CD4-positive, alpha-beta T cell treated with Interleukin-17A for 4 hours (primary cell): ENCODE measurements around the gene COLQ.

Experiments used
- DNase-seq: peaks from one replicate; pipeline ENCODE4 v3.0.0-alpha.2; 2020; ENCODE audit warnings: mixed read lengths

COLQ gene

GRCh38 chr3:15519096-15519495, 2.4 kb downstream of the COLQ start:
- no peak for DNase-seq

- DNase-seq = no peak
These were observed 6.7 kb downstream of the COLQ start for GRCh38 chr3:15514663-15515340.

DNA sequence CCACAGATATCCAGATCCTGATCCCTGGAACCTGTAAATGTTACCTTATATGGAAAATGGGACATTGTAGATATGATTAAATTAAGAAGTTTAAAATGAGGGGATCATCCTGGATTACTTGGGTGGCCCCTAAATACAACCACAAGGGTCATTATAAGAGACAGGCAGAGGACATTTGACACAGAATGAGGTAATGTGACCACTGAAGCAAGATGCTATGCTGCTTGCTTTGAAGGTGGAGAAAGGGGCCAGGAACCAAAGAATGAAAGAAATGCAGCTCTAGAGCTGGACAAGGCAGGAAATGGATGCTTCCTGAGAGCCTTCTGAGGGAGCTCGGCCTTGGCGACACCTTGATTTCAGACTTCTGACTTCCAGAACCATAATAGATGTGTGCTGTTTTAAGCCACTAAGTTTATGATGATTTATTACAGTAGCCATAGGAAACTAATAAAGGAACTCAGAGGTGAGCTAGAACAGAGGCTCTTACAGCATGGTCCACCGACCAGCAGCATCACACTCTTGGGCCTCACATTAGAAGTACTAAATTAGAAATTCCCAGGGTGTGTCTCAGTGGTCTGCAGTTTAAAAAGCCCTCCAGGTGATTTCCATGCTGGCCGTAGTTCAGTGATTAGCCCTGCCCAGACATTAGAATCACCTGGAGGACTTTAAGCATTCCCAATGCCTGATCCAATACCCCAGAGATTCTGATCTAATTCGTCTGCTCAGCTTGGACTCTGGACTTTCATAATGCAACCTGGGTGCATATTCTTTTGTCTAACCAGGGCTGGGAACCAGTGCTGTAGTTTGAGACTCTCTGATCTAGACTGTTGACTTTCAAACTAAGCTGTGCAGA, 7.5 kb downstream of the COLQ start:
- DNase-seq = no peak

GRCh38 chr3:15513116-15513515, 8.4 kb downstream of the COLQ start:
- DNase-seq = no peak

DNA sequence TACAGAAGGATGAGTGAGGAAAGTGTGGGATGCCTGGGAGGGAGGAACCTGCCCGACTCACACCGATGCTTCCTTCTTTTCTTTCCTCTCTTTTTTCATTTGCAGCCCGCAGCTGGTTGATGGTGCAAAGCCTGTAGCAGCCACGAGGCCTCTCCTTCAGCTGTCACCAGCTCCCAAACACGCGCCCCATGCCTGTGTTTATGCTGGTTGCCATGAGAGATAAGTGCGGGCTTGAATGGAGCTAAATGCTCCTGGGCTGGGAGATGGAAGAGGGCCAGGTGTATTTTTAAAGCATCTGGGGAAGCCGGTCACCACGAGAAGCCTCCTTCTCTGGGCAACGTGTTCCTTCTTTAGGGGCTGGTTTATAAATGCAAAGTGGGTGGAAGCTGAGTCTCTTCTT, 9.3 kb downstream of the COLQ start:
- DNase-seq = no peak

DNA sequence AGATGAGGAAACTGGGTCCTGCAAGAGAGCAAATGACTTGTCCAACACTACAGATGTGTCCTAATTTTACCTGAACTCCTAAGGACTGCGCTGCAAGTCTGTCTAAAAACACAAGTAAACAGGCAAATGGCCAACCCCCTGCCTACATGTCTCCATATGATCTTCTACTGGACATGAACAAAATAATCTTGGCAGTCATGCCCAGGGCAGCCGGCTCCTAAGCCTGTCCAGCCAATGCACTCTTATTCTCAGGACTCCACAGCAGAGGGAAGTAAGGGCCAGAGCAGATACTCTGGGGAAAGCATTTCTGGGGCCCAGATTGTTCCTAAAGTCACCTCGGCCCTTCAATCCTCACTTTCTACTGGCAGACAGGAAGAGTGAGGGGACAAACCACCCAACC, 10.3 kb downstream of the COLQ start:
- DNase-seq = no peak

GRCh38 chr3:15510493-15510892, 11.0 kb downstream of the COLQ start:
- DNase-seq = no peak

DNA sequence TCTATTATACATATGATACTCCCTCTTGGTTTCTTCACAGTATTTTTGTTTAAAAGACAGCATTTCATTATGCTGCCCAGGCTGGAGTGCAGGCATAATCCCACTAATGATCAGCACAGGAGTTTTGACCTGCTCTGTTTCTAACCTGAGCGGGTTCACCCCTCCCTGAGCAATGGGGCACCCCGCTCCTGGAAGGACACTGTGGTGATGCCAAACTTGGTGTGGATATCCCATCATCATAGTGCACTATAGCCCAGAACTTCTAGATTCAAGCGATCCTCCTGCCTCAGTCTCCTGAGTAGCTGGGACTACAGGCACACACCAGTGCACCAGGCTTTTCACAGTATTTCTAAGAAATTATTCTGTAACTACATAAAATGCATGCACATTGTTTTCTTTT, 14.9 kb downstream of the COLQ start:
- no peak for DNase-seq

GRCh38 chr3:15505479-15506165, 15.9 kb downstream of the COLQ start:
- DNase-seq = no peak

GRCh38 chr3:15502616-15503015, 18.9 kb downstream of the COLQ start:
- no peak for DNase-seq

DNA sequence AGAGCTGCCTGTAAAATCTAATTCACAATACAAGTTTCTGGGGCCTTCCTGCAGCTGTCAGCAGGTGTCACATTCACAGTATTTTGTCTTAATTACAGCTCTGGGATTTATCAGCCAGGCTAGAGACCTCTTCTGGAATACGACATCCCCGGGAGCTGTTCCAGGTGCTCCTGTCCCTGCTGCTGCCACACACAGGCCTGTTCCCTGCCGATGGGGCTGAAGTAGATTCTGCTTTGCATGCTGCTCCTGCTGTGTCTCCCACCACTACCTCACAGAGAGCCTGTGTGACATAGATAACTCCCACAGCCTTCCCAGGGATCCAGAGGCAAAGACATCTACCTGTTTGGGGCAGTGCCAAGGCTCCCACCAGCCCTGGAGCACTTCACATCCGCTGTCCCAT, 20.4 kb downstream of the COLQ start:
- no peak for DNase-seq

- DNase-seq = no peak
These were observed 21.3 kb downstream of the COLQ start for GRCh38 chr3:15500107-15500724.

GRCh38 chr3:15499536-15499935, 22.0 kb downstream of the COLQ start:
- DNase-seq = no peak

GRCh38 chr3:15498431-15499214, 22.9 kb downstream of the COLQ start:
- no peak for DNase-seq

DNA sequence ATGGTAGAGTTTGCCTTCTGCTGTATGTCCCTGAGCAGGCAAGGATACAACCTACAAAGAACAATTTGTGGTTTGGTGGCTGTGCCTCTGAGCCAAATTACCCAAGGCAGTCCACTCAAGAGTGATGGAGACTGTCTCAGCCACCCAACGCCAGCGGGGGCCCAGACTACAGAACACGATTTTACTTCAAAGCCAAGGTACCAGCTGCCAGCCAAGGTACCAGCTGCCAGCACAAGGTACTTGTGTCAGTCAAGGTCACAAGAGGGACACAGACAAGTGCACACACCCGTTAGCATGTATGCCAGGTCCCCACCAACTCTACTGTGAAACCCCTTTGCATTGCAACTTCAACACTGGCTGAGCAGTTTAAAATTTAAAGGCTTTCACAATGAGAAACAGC, 23.5 kb downstream of the COLQ start:
- DNase-seq = no peak

DNA sequence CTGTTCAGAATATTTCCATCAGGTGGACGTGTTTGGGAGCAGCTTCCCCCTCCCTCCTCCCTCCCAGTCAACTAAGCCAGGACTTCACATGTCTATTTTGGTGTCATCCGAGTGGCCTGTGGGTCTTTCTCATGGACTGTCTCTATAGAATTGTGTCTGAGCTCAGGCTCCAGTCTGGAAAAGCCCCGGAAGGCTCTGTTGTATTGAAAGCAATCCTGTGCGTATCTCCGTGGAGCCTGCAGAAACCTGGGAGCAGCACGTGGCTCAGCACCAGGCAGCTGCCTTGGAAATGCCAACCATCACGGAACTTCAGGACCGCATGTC, 25.2 kb downstream of the COLQ start:
- no peak for DNase-seq

- no peak for DNase-seq
These were observed 25.8 kb downstream of the COLQ start for GRCh38 chr3:15495461-15496340.

DNA sequence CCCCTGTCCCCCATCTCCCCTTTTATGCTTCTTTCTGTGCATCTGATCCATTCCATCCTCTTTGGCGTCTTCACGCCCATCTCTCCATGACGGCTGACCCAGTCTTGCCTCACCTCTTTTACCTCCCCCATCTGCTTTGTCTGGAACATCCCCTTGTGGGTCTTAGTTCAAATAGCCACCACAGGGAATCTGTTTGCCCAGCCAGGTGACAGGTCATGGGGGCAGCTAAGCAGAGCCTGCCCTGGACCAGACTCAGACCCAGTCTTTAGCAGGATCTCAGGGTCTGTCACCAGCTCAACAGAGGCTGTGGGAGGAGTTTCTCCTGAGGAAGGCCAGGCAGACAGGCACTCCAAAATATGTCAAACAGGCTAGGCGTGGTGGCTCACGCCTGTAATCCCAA, 28.1 kb downstream of the COLQ start:
- no peak for DNase-seq

- DNase-seq = no peak
These were observed 28.6 kb downstream of the COLQ start for GRCh38 chr3:15492847-15493360.

DNA sequence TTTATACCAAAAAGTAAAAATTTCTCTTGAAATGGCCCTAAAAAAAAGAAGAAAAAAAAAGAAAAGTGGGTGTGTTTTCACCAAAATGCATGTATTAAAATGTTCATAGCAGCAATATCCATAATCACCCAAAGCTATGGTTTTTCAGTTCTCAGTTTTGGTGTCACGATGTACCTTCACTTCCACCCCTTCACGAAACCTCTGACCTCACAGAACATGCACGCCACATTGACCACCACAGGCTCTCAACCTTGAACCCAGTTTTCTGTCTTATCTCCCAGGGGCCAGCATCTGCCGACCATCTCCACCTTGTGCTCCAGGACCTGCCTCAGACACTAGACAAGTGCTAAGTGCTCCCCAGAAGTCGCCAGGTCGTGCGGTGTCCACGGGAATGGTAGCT, 30.4 kb downstream of the COLQ start:
- no peak for DNase-seq

- no peak for DNase-seq
These were observed 31.3 kb downstream of the COLQ start for GRCh38 chr3:15490158-15490557.

DNA sequence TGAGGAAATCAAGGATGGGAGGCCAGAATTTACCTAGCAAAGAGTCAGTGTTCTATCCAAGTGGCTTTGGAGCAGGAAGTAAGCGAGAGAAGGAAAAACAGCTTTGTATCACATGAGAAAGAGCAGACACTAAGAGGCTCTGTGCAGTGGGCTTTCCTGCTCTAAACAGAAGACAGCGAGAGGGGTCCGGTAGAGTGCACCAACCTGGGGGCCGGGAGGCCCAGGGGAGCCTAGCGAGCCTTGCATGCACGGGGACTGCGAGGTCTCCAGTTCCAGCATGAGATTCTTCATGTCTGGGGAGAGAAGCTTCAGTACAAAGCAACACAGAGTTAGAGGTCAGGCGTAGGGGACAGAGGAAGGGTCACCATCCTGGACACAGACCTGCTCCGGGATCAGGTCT, 33.5 kb downstream of the COLQ start:
- DNase-seq = no peak
